HL-60/S4 treated with retinoic acid at 250 ng/mL for 4 days and 3 days (cell line): ENCODE results near the gene KRT8.

ENCODE experiments used
- in situ Hi-C: fragments of 300-500 bp; cut with MboI; formaldehyde crosslinking; loops from 2 replicates; pipeline ENCODE4 v1.7.0; 2022; ENCODE audit warnings: low sequenced_read_pairs

Gene KRT8

GRCh38 chr12:52850681-52851080 lies 54.2 kb downstream of the KRT8 start:
- in situ Hi-C loops = loop anchor here (25.0 kb wide), 1 partner anchor 463 kb away; the partner anchor contains the start of gene KRT84

GRCh38 chr12:52849511-52849910 lies 55.4 kb downstream of the KRT8 start:
- in situ Hi-C loops = no loop called here

GRCh38 chr12:52848661-52849255 lies 56.1 kb downstream of the KRT8 start, which contains the start of gene KRT78:
Gene KRT78 (minus strand): TSS chr12:52848994. CDS start chr12:52848930, 64 bp downstream.
- in situ Hi-C loops = no loop called here

- in situ Hi-C loops = no loop called here
Observed at GRCh38 chr12:52847335-52848102, 57.4 kb downstream of the KRT8 start.
